Loucy (cell line): ENCODE results near the gene TLX2.

Experiments used
- H2AFZ ChIP-seq: fragments of 200-600 bp; sonication (generic); 2 replicates; pipeline ENCODE4 v1.6.0; 2016; ENCODE audit warnings: antibody characterized with exemption, mild to moderate bottlenecking, low read length, moderate library complexity
- H3F3A ChIP-seq: fragments of 200-600 bp; 2 replicates; pipeline ENCODE4 v1.6.0; 2016; ENCODE audit warnings: antibody characterized with exemption, low read depth, mild to moderate bottlenecking
- H3K27me3 ChIP-seq: fragments of 200-600 bp; sonication (generic); 2 replicates; pipeline ENCODE4 v1.6.1; 2014; ENCODE audit warnings: low read length, mild to moderate bottlenecking; ENCODE audit not compliant: insufficient read depth, poor library complexity, severe bottlenecking
- H3K36me3 ChIP-seq: fragments of 200-600 bp; sonication (generic); 2 replicates; pipeline ENCODE4 v1.6.1; 2016; ENCODE audit warnings: low read length; ENCODE audit not compliant: insufficient read depth
- H3K4me1 ChIP-seq: fragments of 200-600 bp; sonication (generic); 2 replicates; pipeline ENCODE4 v1.5.1; 2014; ENCODE audit warnings: low read length, mild to moderate bottlenecking; ENCODE audit not compliant: insufficient read depth, poor library complexity, severe bottlenecking
- H3K4me2 ChIP-seq: fragments of 200-600 bp; sonication (generic); 2 replicates; pipeline ENCODE4 v1.6.0; 2014; ENCODE audit warnings: antibody characterized with exemption, low read length, low read depth, mild to moderate bottlenecking; ENCODE audit not compliant: poor library complexity, severe bottlenecking
- H3K4me3 ChIP-seq: fragments of 200-600 bp; sonication (generic); 2 replicates; pipeline ENCODE4 v1.5.1; 2014; ENCODE audit warnings: low read length, mild to moderate bottlenecking, mixed read lengths; ENCODE audit not compliant: poor library complexity, severe bottlenecking
- H3K79me2 ChIP-seq: fragments of 200-600 bp; sonication (generic); 2 replicates; pipeline ENCODE4 v1.6.1; 2014; ENCODE audit warnings: low read length; ENCODE audit not compliant: insufficient read depth
- H3K9ac ChIP-seq: fragments of 200-600 bp; sonication (generic); 2 replicates; pipeline ENCODE4 v1.6.0; 2014; ENCODE audit warnings: mild to moderate bottlenecking, low read depth, low read length, moderate library complexity; ENCODE audit not compliant: poor library complexity, severe bottlenecking
- H3K9me2 ChIP-seq: fragments of 200-600 bp; sonication (generic); replicated peaks from 2 replicates; pipeline ENCODE4 v1.6.1; 2016; ENCODE audit warnings: low read depth, low read length, mixed read lengths
- H3K9me3 ChIP-seq: fragments of 200-600 bp; sonication (generic); 2 replicates; pipeline ENCODE4 v1.6.1; 2014; ENCODE audit warnings: mild to moderate bottlenecking, antibody characterized with exemption, low read length, low read depth; ENCODE audit not compliant: insufficient read depth
- H4K20me1 ChIP-seq: fragments of 200-600 bp; sonication (generic); 2 replicates; pipeline ENCODE4 v1.6.0; 2014; ENCODE audit warnings: antibody characterized with exemption, low read length, mild to moderate bottlenecking; ENCODE audit not compliant: insufficient read depth, poor library complexity, severe bottlenecking
- CTCF ChIP-seq: fragments of 200-600 bp; sonication (generic); conservative IDR thresholded peaks from 2 replicates; pipeline ENCODE4 v1.5.1; 2014; ENCODE audit warnings: mild to moderate bottlenecking, antibody characterized with exemption, low read length
- EZH2phosphoT487 ChIP-seq: fragments of 200-600 bp; IDR thresholded peaks from 2 replicates; pipeline ENCODE4 v1.6.1; 2018; ENCODE audit warnings: antibody characterized with exemption, mild to moderate bottlenecking, moderate library complexity, borderline replicate concordance

The TLX2 gene

GRCh38 chr2:74515981-74516633 lies 1.9 kb downstream of the TLX2 start:
- H3K9me2 ChIP-seq = no peaks in the 10 kb centered on the region
- H3K9me3 ChIP-seq = no peaks in the 10 kb centered on the region
- H3K36me3 ChIP-seq = no peaks in the 10 kb centered on the region
- H3K4me1 ChIP-seq = peaks cover 5% of the 10 kb centered on the region
- H3K4me2 ChIP-seq = no peak overlapping the region
- no peak overlapping the region for H3K4me3 ChIP-seq
- H2AFZ ChIP-seq = no peak overlapping the region
- H4K20me1 ChIP-seq = no peaks in the 10 kb centered on the region
- TF ChIP-seq EZH2phosphoT487 = no peak
- TF ChIP-seq CTCF = no peak
- no peaks in the 10 kb centered on the region for H3F3A ChIP-seq
- no peaks in the 10 kb centered on the region for H3K79me2 ChIP-seq
- peaks cover 14% of the 10 kb centered on the region for H3K27me3 ChIP-seq
- H3K9ac ChIP-seq = no peak overlapping the region

GRCh38 chr2:74516650-74517049 lies 2.4 kb downstream of the TLX2 start:
- TF ChIP-seq EZH2phosphoT487 (no peak), CTCF (no peak)
- Histone ChIP-seq H3K9me3 (no peaks in the 10 kb centered on the region), H3F3A (no peaks in the 10 kb centered on the region), H3K79me2 (no peaks in the 10 kb centered on the region), H3K9ac (no peak overlapping the region), H4K20me1 (no peaks in the 10 kb centered on the region), H3K4me3 (no peak overlapping the region), H3K27me3 (peaks cover 14% of the 10 kb centered on the region), H2AFZ (no peak overlapping the region), H3K9me2 (no peaks in the 10 kb centered on the region), H3K4me1 (peaks cover 5% of the 10 kb centered on the region), H3K36me3 (no peaks in the 10 kb centered on the region), H3K4me2 (no peak overlapping the region)

GRCh38 chr2:74522516-74522915 lies 8.3 kb downstream of the TLX2 start:
- H3K4me1 ChIP-seq = peaks cover 8% of the 10 kb centered on the region

More at GRCh38 chr2:74522516-74522915, 8.3 kb downstream of the TLX2 start:
- H3K4me3 ChIP-seq = no peak overlapping the region
- TF ChIP-seq EZH2phosphoT487 (no peak), CTCF (no peak)
- H3F3A ChIP-seq = 0 out of 2 replicates have a peak, but pooled peaks cover 3% of the 10 kb centered on the region
- H3K27me3 ChIP-seq = no peaks in the 10 kb centered on the region
- H3K9me3 ChIP-seq = no peaks in the 10 kb centered on the region
- no peak overlapping the region for H3K4me2 ChIP-seq
- H3K36me3 ChIP-seq = peaks cover 17% of the 10 kb centered on the region; the same call in 1 of the 2 replicates
- no peaks in the 10 kb centered on the region for H3K9me2 ChIP-seq
- H3K9ac ChIP-seq = no peak overlapping the region
- peaks cover under 1% of the 10 kb centered on the region for H4K20me1 ChIP-seq
- no peak overlapping the region for H2AFZ ChIP-seq
- peaks cover 10% of the 10 kb centered on the region; the same call in 1 of the 2 replicates for H3K79me2 ChIP-seq
